HepG2 (cell line): Measurements from ENCODE around the gene ZNF100. TPM values are rescaled to one million over a fixed set of nuclear protein-coding genes. Genes with fewer than 3 reads are reported as not detected.

ENCODE experiments used
- ATAC-seq: fragments of 200-7000 bp; cut with Tn5 transposase; 3 replicates; pipeline ENCODE4 v1.9.1; 2020; ENCODE audit warnings: mild to moderate bottlenecking, moderate library complexity
- BruUV-seq: library from RNA; stranded (reverse); fragments of 400-500 nt; replicated peaks from 2 replicates; lab custom pipeline; 2021; lab: Mats Ljungman, UMichigan
- CTCF ChIA-PET: fragments of 300-600 bp; formaldehyde crosslinking; extraction: SDS; loops from one replicate; lab custom pipeline; 2021; ENCODE audit warnings: low total read pairs, inconsistent platforms, low intra/inter-chr PET ratio; lab: Yijun Ruan, JAX
- POLR2A ChIA-PET: fragments of 350-600 bp; sonication (Branson Sonifier 250); formaldehyde crosslinking; loops from one replicate; lab custom pipeline; 2020; ENCODE audit warnings: antibody characterized with exemption, inconsistent platforms; lab: Yijun Ruan, JAX
- DNase-seq: peaks from one replicate; pipeline ENCODE4 v3.0.0-alpha.2; 2015; ENCODE audit warnings: low spot score
- FAIRE-seq: peaks from 3 replicates; lab custom pipeline; 2011; peaks lifted over from hg19 to GRCh38; lab: Jason Lieb, UNC
- H2AFZ ChIP-seq: one replicate; pipeline ENCODE4 v1.6.1; 2011; ENCODE audit warnings: low read length, inconsistent platforms
- H3K27ac ChIP-seq: fragments of 300-600 bp; 3 replicates; pipeline ENCODE4 v1.8.0; 2011; ENCODE audit warnings: mixed run types, mild to moderate bottlenecking, mixed read lengths, low read length, inconsistent platforms; ENCODE audit not compliant: insufficient read depth; ENCODE audit errors: extremely low read length
- H3K27me3 ChIP-seq, 2 experiments: fragments of 200-600 bp in 1 of 2; 2 replicates in 1 of 2; 3 replicates in 1 of 2; pipeline versions ENCODE4 v1.6.0 to v1.8.0; 2011; ENCODE audit warnings: low read length in 2 of 2, mild to moderate bottlenecking in 2 of 2, moderate library complexity in 2 of 2, inconsistent platforms in 1 of 2; ENCODE audit not compliant: insufficient read depth in 2 of 2, control insufficient read depth in 1 of 2
- H3K36me3 ChIP-seq, 2 experiments: fragments of 200-600 bp in 1 of 2; replicated peaks in 1 of 2; 2 replicates in 1 of 2; 3 replicates in 1 of 2; pipeline versions ENCODE4 v1.5.1 to v1.8.0; 2011; ENCODE audit warnings: low read length in 2 of 2, inconsistent platforms in 1 of 2; ENCODE audit not compliant: insufficient read depth in 2 of 2, control insufficient read depth in 1 of 2
- H3K4me1 ChIP-seq: 2 replicates; pipeline ENCODE4 v1.5.1; 2012; ENCODE audit warnings: low read length, inconsistent platforms; ENCODE audit not compliant: insufficient read depth
- H3K4me2 ChIP-seq: 2 replicates; pipeline ENCODE4 v1.6.0; 2011; ENCODE audit warnings: low read depth, low read length, inconsistent platforms
- H3K4me3 ChIP-seq, 3 experiments: fragments of 200-600 bp in 1 of 3; sonication (generic), shearing (Covaris generic) in 1 of 3; replicated peaks in 1 of 3; 2 replicates each; pipeline ENCODE4 v1.5.1; 2011 to 2016; ENCODE audit warnings: low read length in 3 of 3, inconsistent platforms in 2 of 3, low read depth in 2 of 3, mild to moderate bottlenecking in 2 of 3, control low read depth in 1 of 3, mixed read lengths in 1 of 3; ENCODE audit not compliant: insufficient read depth in 1 of 3
- H3K79me2 ChIP-seq: one replicate; pipeline ENCODE4 v1.6.1; 2011; ENCODE audit warnings: low read length, inconsistent platforms; ENCODE audit not compliant: insufficient read depth
- H3K9ac ChIP-seq: 2 replicates; pipeline ENCODE4 v1.6.0; 2011; ENCODE audit warnings: mild to moderate bottlenecking, low read depth, low read length, inconsistent platforms; ENCODE audit not compliant: insufficient read depth
- H3K9me3 ChIP-seq: 2 replicates; pipeline ENCODE4 v1.5.1; 2012; ENCODE audit warnings: mild to moderate bottlenecking, low read length
- H4K20me1 ChIP-seq: 2 replicates; pipeline ENCODE4 v1.6.0; 2011; ENCODE audit warnings: inconsistent platforms, mild to moderate bottlenecking, low read length, moderate library complexity; ENCODE audit not compliant: insufficient read depth
- CTCF ChIP-seq: sonication (generic); formaldehyde crosslinking; IDR thresholded peaks from 2 replicates; pipeline ENCODE4 v1.5.0; 2020; ENCODE audit warnings: mild to moderate bottlenecking, missing genetic modification reagents, moderate library complexity
- FIP1L1 ChIP-seq: fragments of 200-400 bp; formaldehyde crosslinking; IDR thresholded peaks from 2 replicates; pipeline ENCODE4 v1.6.1; 2018; ENCODE audit warnings: low read depth, mild to moderate bottlenecking, low read length, moderate library complexity, borderline replicate concordance; ENCODE audit not compliant: insufficient read depth
- FOSL2 ChIP-seq: sonication (generic); formaldehyde crosslinking; IDR thresholded peaks from 2 replicates; pipeline ENCODE4 v1.4.0; 2020; ENCODE audit warnings: missing genetic modification reagents
- IKZF5 ChIP-seq: IDR thresholded peaks from 2 replicates; pipeline ENCODE4 v1.6.1; 2018; ENCODE audit warnings: missing genetic modification reagents, mild to moderate bottlenecking, missing compliant biosample characterization
- KDM5A ChIP-seq: fragments of 200-600 bp; sonication (generic); IDR thresholded peaks from 2 replicates; pipeline ENCODE4 v1.7.0; 2018; ENCODE audit warnings: antibody characterized with exemption, mild to moderate bottlenecking, low read length, borderline replicate concordance
- KLF9 ChIP-seq: IDR thresholded peaks from 2 replicates; pipeline ENCODE4 v1.6.1; 2016; ENCODE audit warnings: low read depth
- REST ChIP-seq, 2 experiments: IDR thresholded peaks; 2 replicates each; pipeline ENCODE4 v1.6.1; 2011 to 2012; ENCODE audit warnings: low read length in 2 of 2, borderline replicate concordance in 1 of 2, low read depth in 1 of 2, mild to moderate bottlenecking in 1 of 2, moderate library complexity in 1 of 2
- SMC3 ChIP-seq: IDR thresholded peaks from 2 replicates; pipeline ENCODE4 v1.6.1; 2011; ENCODE audit warnings: low read length, improper control_type of control experiment
- STAG1 ChIP-seq: sonication (generic); formaldehyde crosslinking; IDR thresholded peaks from 2 replicates; pipeline ENCODE4 v1.4.0; 2020; ENCODE audit warnings: missing genetic modification reagents
- ZNF30 ChIP-seq: sonication (generic); formaldehyde crosslinking; IDR thresholded peaks from 2 replicates; pipeline ENCODE4 v1.5.0; 2020; ENCODE audit warnings: mild to moderate bottlenecking, missing genetic modification reagents
- WGBS: methylation state at CpG from one replicate; pipeline ENCODE4 v1.1.6; 2017; ENCODE audit warnings: low lambda C conversion rate; 5-methylcytosine and 5-hydroxymethylcytosine counted together
- in situ Hi-C: cut with HindIII; loops from 2 replicates; pipeline ENCODE4 v1.10.0; 2017; ENCODE audit warnings: low pct_unique_long_range_greater_than_20kb; ENCODE audit not compliant: extremely low pct_ligation_motif_present
- intact Hi-C: fragments of 100-400 bp; cut with micrococcal nuclease; formaldehyde crosslinking; loops from one replicate; pipeline ENCODE4 v1.10.0; 2022; ENCODE audit not compliant: unreplicated experiment
- polyA plus RNA-seq, 8 experiments: library from polyadenylated mRNA; depleted of rRNA in 3 of 8; stranded (reverse) in 7 of 8; unstranded in 1 of 8; fragments of >200 nt; fragmentation: Illumina TruSeq in 4 of 8; extraction: Trizol in 4 of 8; gene quantifications; 2 replicates each; pipeline versions ENCODE4 v1.2.1 to v1.2.3, GENCODE V29; 2011 to 2016; ENCODE audit warnings: low read depth in 4 of 8, missing spikeins in 1 of 8, mixed read lengths in 1 of 8; ENCODE audit not compliant: insufficient read depth in 1 of 8
- total RNA-seq, 5 experiments: library from RNA; depleted of rRNA; stranded (reverse); fragments of >200 nt; fragmentation: Illumina TruSeq; extraction: Trizol; gene quantifications; 2 replicates each; pipeline ENCODE4 v1.2.3, GENCODE V29; 2016; ENCODE audit warnings: low read depth in 1 of 5

ZNF100 gene
- total and polyA plus RNA-seq, 2 of the 13 experiments (the other 11 are each of a cell fraction or from before 2014, with no cell fraction given) = 2.5 to 11.4 TPM

GRCh38 chr19:21698215-21698614 is 69.2 kb downstream of the ZNF100 start:
- BruUV-seq = no TSS peak
- Histone ChIP-seq H3K79me2 (no peaks in the 10 kb centered on the region), H3K27me3 (no peaks in the 10 kb centered on the region), H3K9ac (no peak overlapping the region), H3K4me1 (no peaks in the 10 kb centered on the region), H3K9me3 (peaks cover 57% of the 10 kb centered on the region), H2AFZ (no peak overlapping the region), H4K20me1 (no peaks in the 10 kb centered on the region), H3K4me2 (no peak overlapping the region), H3K27ac (no peak overlapping the region), H3K4me3 (no peak overlapping the region), H3K36me3 (no peaks in the 10 kb centered on the region)
- ChIA-PET POLR2A (no interaction called here), CTCF (no interaction called here)
- DNase-seq (peak; percentile 4), FAIRE-seq (no peak), ATAC-seq (peak; percentile 39; the same call in 2 of the 3 replicates)
- WGBS = 15% methylated on average over 4 of the region's 4 CpGs
- no peak for TF ChIP-seq FIP1L1
- no peak for TF ChIP-seq KDM5A
- TF ChIP-seq STAG1 (CRISPR knock-in tag) = peak; percentile 66
- TF ChIP-seq REST (IDR thresholded peaks at IDR 0.05; ENCODE audit: borderline replicate concordance in 1 of 2, low read depth in 1 of 2, low read length in 2 of 2) = no peak
- no peak for TF ChIP-seq IKZF5
- peak; percentile 17; the same call in 1 of the 2 replicates for TF ChIP-seq SMC3
- TF ChIP-seq CTCF (CRISPR knock-in tag) = peak; percentile 44
- TF ChIP-seq KLF9 (CRISPR knock-in tag) = no peak
- no peak for TF ChIP-seq ZNF30 (CRISPR knock-in tag)
- no peak for TF ChIP-seq FOSL2 (CRISPR knock-in tag)
- in situ Hi-C loops (no loop called here), intact Hi-C loops (loop anchor here (5.0 kb wide), 1 partner anchor 691 kb away; no protein-coding TSS in a partner anchor)
